NCI-H2227 (cell line): ENCODE data around the gene SMIM13.

Experiments used
- DNase-seq: peaks from one replicate; lab custom pipeline; 2025; ENCODE audit not compliant: unreplicated experiment; lab: John Stamatoyannopoulos, UW

Gene SMIM13

DNA sequence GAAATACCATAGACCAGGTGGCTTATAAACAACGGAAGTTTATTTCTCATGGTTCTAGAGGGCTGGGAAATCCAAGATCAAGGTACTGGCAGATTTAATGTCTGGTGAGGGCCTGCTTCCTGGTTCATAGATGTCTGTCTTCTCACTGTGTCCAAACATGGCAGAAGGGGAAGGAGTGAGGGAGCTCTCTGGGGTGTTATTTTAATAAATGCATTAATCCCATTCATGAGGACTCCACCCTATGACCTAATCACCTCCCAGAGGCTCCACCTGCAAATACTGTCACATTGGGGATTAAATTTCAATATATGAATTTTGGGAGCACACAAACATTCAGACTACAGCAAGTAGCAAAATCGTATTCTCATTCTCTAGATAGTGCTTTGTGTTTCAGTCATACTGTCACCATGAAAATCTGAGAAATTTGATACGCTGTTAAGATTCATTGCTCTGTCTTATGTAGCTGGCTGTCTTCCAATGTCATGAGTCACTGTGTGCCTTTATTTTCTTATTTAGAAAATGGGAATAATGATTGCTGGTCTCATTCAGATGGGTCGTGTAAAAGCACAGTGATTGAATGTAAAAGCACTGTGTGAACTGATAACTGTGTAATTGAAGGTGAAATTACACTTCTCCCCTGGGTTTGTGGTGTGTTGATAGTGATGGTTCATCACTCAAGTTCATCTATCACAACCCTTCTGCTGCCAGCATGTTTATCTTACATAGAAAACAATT lies 26.8 kb downstream of the SMIM13 start:
- DNase-seq = peak; percentile 40

DNA sequence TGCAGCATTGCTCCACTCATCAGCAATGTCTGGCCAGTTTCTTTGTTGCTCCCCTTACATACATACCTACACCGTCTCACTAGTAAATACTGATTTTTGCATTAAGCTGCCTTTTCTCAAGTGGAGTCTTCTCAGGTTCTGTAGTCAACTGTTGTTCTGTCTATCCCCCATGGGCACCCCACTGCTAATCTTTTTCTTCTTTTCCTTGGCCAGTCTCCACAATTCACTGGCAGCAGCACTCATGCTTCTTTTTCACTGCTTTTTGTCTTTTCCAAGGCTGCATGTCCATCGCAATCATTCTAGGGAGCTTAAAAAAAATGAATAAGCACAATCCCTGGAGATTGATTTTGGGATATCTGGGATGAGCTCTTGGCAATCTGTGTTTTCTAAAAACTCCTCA lies 28.2 kb downstream of the SMIM13 start:
- DNase-seq = no peak

DNA sequence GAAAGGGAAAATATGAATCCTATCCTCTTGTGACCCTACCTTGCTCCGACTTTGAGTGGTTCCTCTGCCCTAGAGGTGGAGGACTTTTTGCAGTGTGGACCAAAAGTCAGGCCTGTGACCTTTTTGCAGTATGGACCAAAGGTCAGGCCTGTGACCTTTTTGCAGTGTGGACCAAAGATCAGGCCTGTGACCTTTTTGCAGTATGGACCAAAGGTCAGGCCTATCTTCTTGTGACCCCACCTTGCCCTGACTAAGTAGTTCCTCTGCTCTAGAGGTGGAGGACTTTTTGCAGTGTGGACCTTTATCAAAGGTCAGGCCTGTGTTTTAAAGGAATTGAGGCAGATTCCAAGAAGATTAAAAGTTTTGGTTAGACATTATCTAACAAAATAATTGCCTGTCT lies 28.7 kb downstream of the SMIM13 start:
- DNase-seq = no peak

DNA sequence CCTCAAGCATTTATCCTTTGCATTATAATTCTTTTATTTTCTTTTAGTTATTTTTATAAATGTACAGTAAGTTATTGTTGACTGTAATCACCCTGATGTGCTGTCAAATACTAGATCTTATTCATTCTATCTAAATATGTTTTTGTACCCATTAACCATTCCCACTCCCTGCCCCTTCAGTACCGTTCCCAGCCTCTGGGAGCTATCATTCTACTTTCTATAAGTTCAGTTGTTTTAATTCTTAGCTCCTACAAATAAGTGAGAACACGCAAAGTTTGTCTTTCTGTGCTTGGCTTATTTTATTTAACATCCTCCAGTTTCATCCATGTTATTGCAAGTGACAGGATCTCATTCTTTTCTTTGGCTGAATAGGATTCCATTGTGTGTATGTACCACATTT lies 30.3 kb downstream of the SMIM13 start:
- no peak for DNase-seq

- DNase-seq = no peak
Observed at GRCh38 chr6:11126876-11127275, 33.2 kb downstream of the SMIM13 start.

GRCh38 chr6:11128608-11129007 lies 35.0 kb downstream of the SMIM13 start:
- no peak for DNase-seq

GRCh38 chr6:11129908-11130565 lies 36.4 kb downstream of the SMIM13 start:
- DNase-seq = no peak

DNA sequence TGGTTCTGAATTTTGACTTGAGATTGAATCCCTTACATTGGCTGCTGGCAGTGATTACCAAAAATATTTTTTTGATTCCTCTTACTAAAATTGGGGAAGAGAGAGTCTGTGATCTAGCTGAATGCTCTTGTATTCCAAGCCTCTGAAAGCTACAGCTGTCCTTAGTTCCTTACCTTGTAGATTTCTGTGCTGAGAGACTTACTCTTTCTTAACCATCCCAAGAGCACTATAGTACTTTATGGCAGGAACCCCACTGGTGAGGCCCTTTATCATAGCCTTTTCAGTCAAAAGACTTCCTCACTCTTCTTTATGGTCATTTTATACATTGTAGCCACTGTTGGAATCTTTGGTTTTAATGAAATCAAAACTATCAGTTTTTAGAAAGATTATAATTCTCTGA lies 37.0 kb downstream of the SMIM13 start:
- DNase-seq = no peak

DNA sequence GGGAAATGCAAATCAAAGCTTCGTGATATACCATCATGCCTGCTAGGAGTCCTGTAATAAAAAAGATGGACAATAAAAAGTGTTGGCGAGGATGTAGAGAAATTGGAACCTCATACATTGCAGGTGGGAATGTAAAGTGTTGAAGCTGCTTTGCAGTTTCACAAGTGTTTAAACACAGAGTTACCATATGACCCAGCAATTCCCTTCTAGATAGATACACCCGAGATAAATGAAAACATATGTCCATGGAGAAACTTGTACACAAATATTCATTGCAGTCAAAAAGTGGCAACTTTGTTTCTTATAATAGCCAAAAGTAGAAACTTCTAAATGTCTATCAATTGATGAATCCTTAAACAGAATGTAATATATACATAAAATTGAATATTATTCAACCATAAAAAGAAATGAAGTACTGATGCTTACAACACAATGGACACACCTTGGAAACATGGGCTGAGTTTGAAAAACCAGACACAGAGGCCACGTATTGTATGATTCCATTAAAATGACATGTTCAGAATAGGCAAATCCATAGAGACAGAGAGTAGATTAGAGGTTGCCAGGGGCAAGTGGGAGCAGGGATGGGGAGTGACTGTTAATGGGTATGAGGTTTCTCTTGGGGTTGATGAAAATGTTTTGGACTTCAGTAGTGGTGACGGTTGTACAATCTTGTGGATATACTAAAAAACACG lies 38.7 kb downstream of the SMIM13 start:
- DNase-seq = no peak

DNA sequence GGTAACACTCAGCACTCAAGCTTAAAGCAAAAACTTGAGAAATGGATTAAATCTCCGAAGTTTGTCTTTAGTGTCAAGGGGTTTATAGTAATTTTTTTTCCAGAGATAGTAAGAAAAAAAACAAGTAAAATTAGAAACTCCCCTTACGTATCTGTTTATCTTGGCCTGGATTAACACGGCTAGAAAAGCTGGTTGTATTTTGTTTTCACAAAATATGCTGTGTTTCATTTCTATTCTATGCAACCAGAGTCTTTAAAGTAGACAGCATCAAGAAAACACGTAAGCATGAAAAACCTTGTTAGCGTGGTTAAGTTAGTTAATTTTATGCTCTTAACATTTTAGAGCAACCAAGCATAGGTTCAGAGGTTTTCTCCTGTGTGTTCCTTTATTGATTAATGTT lies 39.6 kb downstream of the SMIM13 start:
- DNase-seq = no peak

DNA sequence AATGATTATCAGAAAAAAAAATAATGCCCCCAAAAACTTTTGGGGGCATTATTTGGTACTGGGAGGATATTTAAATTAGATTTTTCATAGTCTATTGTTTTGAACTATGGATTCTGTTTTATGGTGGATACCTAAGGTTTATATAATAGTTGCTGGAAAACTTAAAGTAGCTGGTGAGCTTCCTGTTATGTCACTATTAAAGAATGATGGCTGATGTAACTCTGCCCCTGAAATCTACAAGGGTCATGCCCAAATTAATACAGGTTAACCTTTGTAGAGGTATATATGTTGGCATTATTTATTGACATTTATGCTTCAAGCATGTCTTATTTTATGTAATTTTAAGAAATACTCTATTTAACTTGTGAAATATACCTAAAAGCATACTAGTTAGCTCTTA lies 43.2 kb downstream of the SMIM13 start:
- DNase-seq = no peak

DNA sequence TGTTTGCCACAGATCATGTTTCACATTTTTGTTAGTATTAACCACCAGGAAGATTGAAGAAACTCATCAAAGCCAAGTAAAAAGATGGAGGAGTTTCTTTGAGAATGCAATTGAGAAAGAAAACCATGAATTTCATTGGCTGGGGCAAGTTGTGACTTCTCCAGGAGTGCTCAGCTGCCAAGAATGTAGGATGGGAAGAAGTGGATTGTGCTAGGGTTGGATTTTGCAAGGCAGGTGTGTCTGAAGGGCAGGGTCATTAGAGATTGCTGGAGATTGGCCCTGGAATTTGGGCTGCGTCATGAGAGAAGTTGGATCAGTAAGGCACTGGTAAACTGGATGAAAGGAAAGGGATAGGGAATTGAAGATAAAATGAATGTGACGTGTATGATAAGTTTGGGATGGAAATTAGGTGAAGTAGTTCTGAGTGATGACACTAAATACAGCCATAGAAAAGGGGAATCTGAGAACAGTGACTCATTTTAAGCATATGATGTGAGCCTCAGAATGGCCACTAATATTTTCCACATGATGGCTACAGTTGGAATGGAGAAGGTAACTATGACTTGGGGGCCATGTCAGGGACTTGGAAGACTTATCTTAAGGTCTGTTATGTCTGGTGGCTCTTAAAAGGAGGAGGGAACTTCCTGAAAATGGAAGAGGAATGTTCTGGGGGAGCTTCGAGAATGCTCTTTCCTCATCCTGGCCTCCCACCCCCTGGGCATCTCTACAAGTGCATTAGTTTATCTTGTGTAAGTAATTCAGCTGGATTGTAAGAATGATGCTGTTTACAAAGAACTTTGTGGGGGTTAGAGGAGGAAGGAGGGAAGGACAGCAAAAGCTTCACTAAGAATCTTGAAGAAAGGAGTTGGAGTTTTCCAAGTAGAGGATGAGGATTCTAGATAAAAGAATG lies 45.7 kb downstream of the SMIM13 start:
- no peak for DNase-seq

DNA sequence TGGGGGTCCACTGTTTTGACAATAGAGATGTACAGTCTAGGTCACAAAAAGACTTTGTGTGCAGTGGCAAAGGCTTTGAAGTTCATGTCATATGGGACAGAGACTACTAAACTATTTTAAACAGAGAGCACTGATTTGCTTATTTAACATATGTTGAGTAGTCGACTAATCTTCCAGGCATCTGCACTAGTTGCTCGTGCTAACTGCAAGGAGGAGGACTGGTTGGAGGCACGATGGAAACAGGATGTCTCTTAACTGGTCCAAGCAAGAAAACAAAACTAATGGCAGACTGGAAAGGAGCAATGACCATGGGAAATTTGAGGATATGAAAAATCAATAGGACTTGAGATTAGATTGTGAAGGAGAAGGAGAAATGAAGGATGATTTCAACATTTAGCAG lies 46.4 kb downstream of the SMIM13 start:
- no peak for DNase-seq

DNA sequence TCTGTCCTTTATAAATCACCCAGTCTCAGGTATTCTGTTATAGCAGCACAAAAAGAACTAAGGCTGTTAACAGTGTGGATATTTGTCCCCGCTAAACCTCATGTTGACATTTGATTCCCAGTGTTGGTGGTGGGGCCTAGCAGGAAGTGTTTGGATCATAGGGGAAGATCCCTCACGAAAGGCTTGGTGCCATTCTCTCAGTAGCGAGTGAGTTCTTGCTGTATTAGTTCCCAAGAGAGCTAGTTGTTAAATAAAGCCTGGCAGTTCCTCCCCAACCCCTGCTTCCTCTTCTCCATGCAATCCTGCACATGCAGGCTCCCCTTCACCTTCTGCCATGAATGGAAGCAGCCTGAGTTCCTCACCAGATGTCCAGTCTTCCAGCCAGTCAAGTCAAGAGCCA lies 47.7 kb downstream of the SMIM13 start:
- no peak for DNase-seq

- no peak for DNase-seq
Observed at GRCh38 chr6:11142296-11143027, 48.8 kb downstream of the SMIM13 start.

- DNase-seq = no peak
Observed at GRCh38 chr6:11143394-11144371, 50.0 kb downstream of the SMIM13 start.

GRCh38 chr6:11144393-11144851 lies 50.8 kb downstream of the SMIM13 start:
- peak; percentile 77 for DNase-seq

GRCh38 chr6:11146117-11146826 lies 52.6 kb downstream of the SMIM13 start:
- DNase-seq = no peak

DNA sequence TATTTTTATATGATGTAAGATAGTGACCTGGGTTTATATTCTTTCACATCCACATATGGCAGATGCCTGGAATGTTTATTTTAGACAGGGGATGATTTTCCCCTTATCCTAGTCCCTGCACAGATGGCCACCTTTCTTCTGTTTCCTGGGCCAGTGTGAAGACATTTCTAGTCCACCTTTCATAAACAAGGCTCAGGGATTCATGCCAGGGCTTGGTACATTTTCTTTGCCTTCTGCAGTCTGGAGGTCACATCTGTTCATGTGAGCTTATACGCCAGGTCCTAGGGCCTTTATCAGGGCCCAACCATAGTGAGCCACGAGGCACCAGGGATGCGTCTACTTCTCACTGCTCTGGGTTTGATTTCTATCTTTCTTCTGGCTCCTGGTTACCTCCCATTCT lies 55.9 kb downstream of the SMIM13 start:
- DNase-seq = no peak
